OCI-LY3 (cell line): ENCODE data around the gene CAP2.

ENCODE experiments used
- H2AFZ ChIP-seq: fragments of 200-600, 300-600 bp; shearing (Covaris generic); 2 replicates; pipeline ENCODE4 v1.6.0; 2014; ENCODE audit warnings: antibody characterized with exemption, low read depth, low read length
- H3K27ac ChIP-seq: fragments of 200-600, 300-600 bp; sonication (generic); 2 replicates; pipeline ENCODE4 v1.5.1; 2014; ENCODE audit warnings: mild to moderate bottlenecking, low read length, moderate library complexity, mixed read lengths
- H3K27me3 ChIP-seq: fragments of 200-600, 300-600 bp; sonication (generic); 2 replicates; pipeline ENCODE4 v1.6.1; 2014; ENCODE audit warnings: low read depth, low read length, mixed read lengths
- H3K36me3 ChIP-seq: fragments of 200-600, 300-600 bp; sonication (generic); replicated peaks from 2 replicates; pipeline ENCODE3; 2014; ENCODE audit warnings: low read depth, low read length, mixed read lengths
- H3K4me1 ChIP-seq: fragments of 300-600, 200-600 bp; sonication (generic); 2 replicates; pipeline ENCODE4 v1.6.1; 2014; ENCODE audit warnings: low read length, mixed read lengths
- H3K4me2 ChIP-seq: fragments of 200-600, 300-600 bp; sonication (generic); 2 replicates; pipeline ENCODE4 v1.6.1; 2014; ENCODE audit warnings: low read length, mixed read lengths
- H3K4me3 ChIP-seq: fragments of 300-600, 200-600 bp; sonication (generic); 2 replicates; pipeline ENCODE4 v1.5.1; 2014; ENCODE audit warnings: antibody characterized with exemption, mild to moderate bottlenecking, low read length, moderate library complexity
- H3K79me2 ChIP-seq: fragments of 300-600, 200-600 bp; shearing (Covaris generic); 2 replicates; pipeline ENCODE4 v1.6.1; 2014; ENCODE audit warnings: mild to moderate bottlenecking, low read length, mixed read lengths
- H3K9ac ChIP-seq: fragments of 300-600, 200-600 bp; shearing (Covaris generic); 2 replicates; pipeline ENCODE4 v1.6.0; 2014; ENCODE audit warnings: mild to moderate bottlenecking, low read length, moderate library complexity
- H3K9me3 ChIP-seq: fragments of 200-600, 300-600 bp; shearing (Covaris generic); 2 replicates; pipeline ENCODE4 v1.6.1; 2014; ENCODE audit warnings: low read length, mixed read lengths; ENCODE audit not compliant: insufficient read depth
- H4K20me1 ChIP-seq: fragments of 200-600, 300-600 bp; sonication (generic); 2 replicates; pipeline ENCODE4 v1.6.1; 2016; ENCODE audit warnings: low read length, mixed read lengths; ENCODE audit not compliant: insufficient read depth
- CTCF ChIP-seq: fragments of 200-600, 300-600 bp; sonication (generic); IDR thresholded peaks from 2 replicates; pipeline ENCODE4 v1.5.1; 2014; ENCODE audit warnings: antibody characterized with exemption, low read length, low read depth
- EZH2phosphoT487 ChIP-seq: fragments of 200-600 bp; shearing (Covaris generic); IDR thresholded peaks from 2 replicates; pipeline ENCODE4 v1.6.1; 2018; ENCODE audit warnings: antibody characterized with exemption, mixed run types, low read depth

Gene CAP2

GRCh38 chr6:17466147-17466546, 72.8 kb downstream of the CAP2 start:
- Histone ChIP-seq H3K79me2 (no peaks in the 10 kb centered on the region), H3K27me3 (no peaks in the 10 kb centered on the region), H3K9ac (no peak overlapping the region)

GRCh38 chr6:17466707-17467106, 73.3 kb downstream of the CAP2 start:
- H3K4me1 ChIP-seq: peaks cover 22% of the 10 kb centered on the region
- H3K27me3 ChIP-seq: no peaks in the 10 kb centered on the region
- no peak for TF ChIP-seq EZH2phosphoT487
- no peak for TF ChIP-seq CTCF
- no peak overlapping the region for H3K27ac ChIP-seq
- H3K9me3 ChIP-seq: no peaks in the 10 kb centered on the region
- no peaks in the 10 kb centered on the region for H3K79me2 ChIP-seq
- H4K20me1 ChIP-seq: no peaks in the 10 kb centered on the region
- no peak overlapping the region for H3K4me2 ChIP-seq
- H3K4me3 ChIP-seq: no peak overlapping the region
- H3K36me3 ChIP-seq: no peaks in the 10 kb centered on the region
- H3K9ac ChIP-seq: no peak overlapping the region
- no peak overlapping the region for H2AFZ ChIP-seq

More at GRCh38 chr6:17466147-17466546, 72.8 kb downstream of the CAP2 start:
- H3K27ac ChIP-seq: no peak overlapping the region
- H2AFZ ChIP-seq: no peak overlapping the region
- H4K20me1 ChIP-seq: no peaks in the 10 kb centered on the region
- H3K4me1 ChIP-seq: peaks cover 22% of the 10 kb centered on the region
- H3K4me3 ChIP-seq: no peak overlapping the region
- TF ChIP-seq CTCF (no peak), EZH2phosphoT487 (no peak)
- no peak overlapping the region for H3K4me2 ChIP-seq
- no peaks in the 10 kb centered on the region for H3K9me3 ChIP-seq
- no peaks in the 10 kb centered on the region for H3K36me3 ChIP-seq

- H3K79me2 ChIP-seq: no peaks in the 10 kb centered on the region
- H3K36me3 ChIP-seq: no peaks in the 10 kb centered on the region
- peak; percentile 39 for TF ChIP-seq CTCF
- no peak for TF ChIP-seq EZH2phosphoT487
- H3K4me2 ChIP-seq: peak overlapping the region; percentile 68
- no peak overlapping the region for H3K27ac ChIP-seq
- no peaks in the 10 kb centered on the region for H3K27me3 ChIP-seq
- no peak overlapping the region for H3K9ac ChIP-seq
- H2AFZ ChIP-seq: peak overlapping the region; percentile 83
- H3K4me3 ChIP-seq: peak overlapping the region; percentile 63
- no peaks in the 10 kb centered on the region for H4K20me1 ChIP-seq
- H3K4me1 ChIP-seq: peaks cover 27% of the 10 kb centered on the region
- H3K9me3 ChIP-seq: no peaks in the 10 kb centered on the region
Measured at GRCh38 chr6:17469006-17469832, 75.8 kb downstream of the CAP2 start.

- Histone ChIP-seq H3K36me3 (no peaks in the 10 kb centered on the region), H3K4me2 (peak overlapping the region; percentile 68), H3K4me3 (peak overlapping the region; percentile 63), H3K4me1 (peaks cover 27% of the 10 kb centered on the region), H3K9ac (peak overlapping the region; percentile 17; the same call in 1 of the 2 replicates), H3K27ac (no peak overlapping the region), H3K27me3 (no peaks in the 10 kb centered on the region), H3K9me3 (no peaks in the 10 kb centered on the region), H4K20me1 (no peaks in the 10 kb centered on the region), H2AFZ (peak overlapping the region; percentile 67), H3K79me2 (no peaks in the 10 kb centered on the region)
- TF ChIP-seq EZH2phosphoT487 (no peak), CTCF (no peak)
Measured at GRCh38 chr6:17470202-17470937, 77.0 kb downstream of the CAP2 start.
